Right ventricle myocardium superior (tissue), 1 donor: ENCODE data around the gene DENND2A. TPM values are rescaled to one million over a fixed set of nuclear protein-coding genes. Genes with fewer than 3 reads are reported as not detected.
A peak's percentile ranks its signal among the peaks of the same experiment; 100 is the strongest.
"Not testable (repeated sequence)": the region's sequence is repeated elsewhere in the genome, so short reads cannot be mapped to it uniquely, and the experiment has no call there.

Experiments used
- ATAC-seq: fragments of 200-7000 bp; cut with Tn5 transposase; one replicate; pipeline ENCODE4 v1.9.1; 2020; ENCODE audit warnings: mild to moderate bottlenecking; ENCODE audit not compliant: poor library complexity
- DNase-seq: peaks from one replicate; pipeline ENCODE4 v3.0.0-alpha.2; 2020
- intact Hi-C: fragments of 100-400 bp; cut with DNase I; formaldehyde crosslinking; loops from one replicate; pipeline ENCODE4 v1.11.2; 2022
- total RNA-seq: library from RNA; stranded (reverse); fragmentation: NEBNext Ultra II Directional; extraction: Animal tissue kit (Norgen Biotek cat#: 25700); gene quantifications from one replicate; pipeline ENCODE4 v1.2.1, GENCODE V29; 2021
- donor health status: DM: no; HTN: yes; CAD: no; lungs with severe emphysema.

The DENND2A gene
- total RNA-seq, 1 donor from 2014 or later: 11.6 TPM

DNA sequence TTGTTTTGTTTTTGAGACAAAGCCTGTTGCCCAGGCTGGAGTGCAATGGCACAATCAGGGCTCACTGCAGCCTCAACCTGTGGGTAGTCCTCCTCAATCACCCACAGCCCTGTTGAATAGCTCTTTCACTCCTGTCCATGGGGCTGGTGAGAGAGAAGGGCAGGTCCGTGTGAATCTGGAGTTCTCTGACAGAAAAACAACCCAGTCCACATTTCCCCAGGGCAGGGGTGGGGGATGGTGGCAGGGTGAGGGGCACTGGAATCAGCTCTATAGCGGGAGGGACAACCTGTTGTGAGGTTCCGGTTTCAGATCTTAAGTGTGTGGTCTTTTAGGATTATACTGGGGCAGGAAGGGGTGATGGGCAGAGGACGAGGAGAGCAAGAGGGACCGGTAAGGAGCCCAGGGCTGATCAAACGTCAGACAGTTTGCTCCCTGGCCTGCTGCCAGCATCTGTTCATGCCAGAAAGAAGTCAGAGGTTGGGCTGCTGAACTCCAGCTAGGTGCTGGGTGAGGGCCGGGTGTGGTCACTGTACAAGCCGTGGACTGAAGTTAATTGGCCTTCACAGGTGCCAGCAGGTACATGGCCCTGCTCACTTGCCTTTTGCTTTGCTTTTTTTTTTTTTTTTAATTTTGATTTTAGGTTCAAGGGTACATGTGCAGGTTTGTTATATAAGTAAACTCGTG is 128.2 kb downstream of the DENND2A start:
- intact Hi-C loops: no loop called here
- ATAC-seq: peak; percentile 37
- DNase-seq: peak; percentile 71

DNA sequence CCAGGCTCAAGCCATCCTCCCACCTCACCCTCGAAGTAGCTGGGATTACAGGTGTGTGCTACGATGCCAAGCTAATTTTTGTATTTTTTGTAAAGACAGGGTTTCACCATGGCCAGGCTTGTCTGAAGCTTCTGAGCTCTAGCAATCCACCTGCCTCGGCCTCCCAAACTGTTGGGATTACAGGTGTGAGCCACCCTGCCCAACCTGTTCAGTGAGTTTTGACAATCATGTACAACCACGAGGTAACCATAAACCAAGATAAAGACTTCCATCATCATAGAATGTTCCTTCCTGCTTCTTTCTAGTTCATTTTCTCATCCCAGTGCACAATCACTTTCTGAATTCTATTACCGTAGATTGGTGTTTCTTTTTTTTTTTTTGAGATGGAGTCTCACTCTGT is 130.8 kb downstream of the DENND2A start:
- DNase-seq (no peak), ATAC-seq (no peak)
- intact Hi-C loops: no loop called here

DNA sequence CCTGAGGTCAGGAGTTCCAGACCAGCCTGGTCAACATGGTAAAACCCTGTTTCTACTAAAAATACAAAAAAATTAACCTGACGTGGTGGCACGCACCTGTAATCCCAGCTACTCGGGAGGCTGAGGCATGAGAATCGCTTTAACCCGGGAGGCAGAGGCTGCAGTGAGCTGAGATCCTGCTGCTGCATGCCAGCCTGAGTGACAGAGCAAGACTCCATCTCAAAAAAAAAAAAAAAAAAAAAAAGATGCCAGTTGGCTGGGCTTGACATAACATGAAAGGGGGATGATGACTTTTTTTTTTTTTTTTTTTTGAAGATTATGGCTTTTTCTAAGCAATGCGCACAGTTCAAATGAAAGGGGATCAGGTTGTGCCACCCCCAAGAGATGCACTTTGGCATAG is 133.1 kb downstream of the DENND2A start:
- DNase-seq, intact Hi-C loops: not testable (repeated sequence)
- peak; percentile 22 for ATAC-seq

DNA sequence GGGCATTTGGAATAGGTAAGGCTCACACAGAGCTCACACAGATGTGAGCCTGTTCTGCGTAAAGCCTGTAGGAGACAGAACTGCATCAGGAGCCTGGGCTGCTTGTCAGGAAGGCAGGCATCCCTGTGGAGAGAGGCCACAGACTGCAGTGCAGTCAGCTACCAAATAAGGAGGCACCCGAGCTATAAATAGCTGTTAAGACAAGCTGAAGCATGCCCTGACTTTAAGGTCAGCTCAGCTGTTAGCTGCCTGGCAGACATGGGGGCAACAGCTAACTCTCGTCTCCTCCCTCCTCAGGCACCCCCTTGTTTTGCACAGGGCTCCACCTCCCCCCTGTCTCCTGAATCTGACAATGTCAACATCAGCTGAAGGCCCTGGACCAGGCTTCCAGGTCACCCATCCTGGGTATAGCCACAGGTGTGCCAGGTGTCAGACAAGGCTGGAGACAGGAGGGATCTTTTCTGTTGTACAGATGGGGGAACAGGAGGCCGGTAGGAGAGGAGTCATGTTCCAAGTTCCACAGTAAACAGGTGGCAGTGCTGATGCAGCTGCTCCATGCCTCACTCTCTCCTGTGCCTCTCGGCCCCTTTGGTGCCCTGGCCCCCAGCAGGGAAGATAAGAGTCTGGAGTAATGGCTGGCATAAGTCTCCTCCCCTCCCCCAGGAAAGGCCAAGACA is 133.7 kb downstream of the DENND2A start:
- DNase-seq (peak; percentile 65), ATAC-seq (peak; percentile 94)
- intact Hi-C loops: no loop called here

DNA sequence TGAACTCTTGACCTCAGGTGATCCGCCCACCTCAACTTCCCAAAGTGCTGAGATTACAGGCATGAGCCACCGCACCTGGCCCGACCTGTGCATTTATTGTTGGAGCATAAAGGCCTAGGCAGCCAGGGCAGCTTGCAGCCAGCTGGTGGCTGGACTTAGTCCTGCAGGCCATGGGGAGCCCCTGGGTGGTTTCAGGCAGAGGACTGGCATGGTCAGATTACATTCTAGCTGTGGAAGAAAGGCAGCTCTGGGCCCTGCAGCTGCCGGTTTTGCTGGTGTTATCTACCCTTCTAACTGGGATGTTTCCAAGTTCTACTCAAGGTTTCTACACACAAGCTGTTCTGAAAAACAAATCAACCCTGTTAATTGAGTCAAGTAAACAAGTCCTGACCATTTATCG is 138.6 kb downstream of the DENND2A start:
- intact Hi-C loops: no loop called here
- DNase-seq (no peak), ATAC-seq (no peak)

DNA sequence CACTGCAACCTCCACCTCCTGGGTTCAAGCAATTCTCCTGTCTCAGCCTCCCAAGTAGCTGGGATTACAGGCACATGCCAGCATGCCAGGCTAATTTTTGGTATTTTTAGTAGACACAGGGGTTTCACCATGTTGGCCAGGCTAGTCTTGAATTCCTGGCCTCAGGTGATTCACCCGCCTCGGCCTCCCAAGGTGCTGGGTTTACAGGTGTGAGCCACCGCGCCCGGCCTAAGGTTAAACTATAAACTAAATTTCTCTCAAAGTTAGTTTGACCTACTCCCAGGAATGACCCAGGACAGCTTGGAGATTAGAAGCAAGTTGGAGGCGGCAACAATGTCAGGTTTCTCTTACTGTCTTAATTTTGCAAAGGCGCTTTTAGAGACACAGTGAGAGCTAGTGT is 142.8 kb downstream of the DENND2A start:
- intact Hi-C loops, ATAC-seq, DNase-seq: not testable (repeated sequence)

DNA sequence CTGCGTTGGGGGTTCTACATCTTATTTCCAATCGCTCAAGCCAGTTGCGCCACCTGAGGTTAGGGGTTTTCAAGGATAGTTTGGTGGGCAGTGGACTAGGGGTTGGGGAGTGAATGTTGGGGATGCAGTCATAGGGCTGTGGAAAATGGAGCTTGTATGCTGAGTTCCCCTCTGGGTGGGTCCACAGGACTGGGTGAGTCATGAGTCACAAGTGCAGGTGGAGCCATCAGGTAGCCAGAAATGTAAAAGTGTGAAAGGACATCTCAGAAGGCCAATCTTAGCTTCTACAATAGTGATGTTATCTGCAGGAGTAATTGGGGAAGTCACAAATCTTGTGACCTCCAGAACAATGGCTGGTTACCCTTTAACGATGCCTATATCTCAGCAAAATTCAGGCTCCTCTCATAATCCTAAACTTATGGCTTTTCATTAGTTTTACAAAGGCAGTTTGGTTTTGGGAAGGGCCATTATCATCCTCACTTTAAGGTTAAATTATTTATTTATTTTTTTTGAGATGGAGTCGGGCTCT is 143.3 kb downstream of the DENND2A start:
- intact Hi-C loops: no loop called here
- DNase-seq: no peak
- no peak for ATAC-seq

DNA sequence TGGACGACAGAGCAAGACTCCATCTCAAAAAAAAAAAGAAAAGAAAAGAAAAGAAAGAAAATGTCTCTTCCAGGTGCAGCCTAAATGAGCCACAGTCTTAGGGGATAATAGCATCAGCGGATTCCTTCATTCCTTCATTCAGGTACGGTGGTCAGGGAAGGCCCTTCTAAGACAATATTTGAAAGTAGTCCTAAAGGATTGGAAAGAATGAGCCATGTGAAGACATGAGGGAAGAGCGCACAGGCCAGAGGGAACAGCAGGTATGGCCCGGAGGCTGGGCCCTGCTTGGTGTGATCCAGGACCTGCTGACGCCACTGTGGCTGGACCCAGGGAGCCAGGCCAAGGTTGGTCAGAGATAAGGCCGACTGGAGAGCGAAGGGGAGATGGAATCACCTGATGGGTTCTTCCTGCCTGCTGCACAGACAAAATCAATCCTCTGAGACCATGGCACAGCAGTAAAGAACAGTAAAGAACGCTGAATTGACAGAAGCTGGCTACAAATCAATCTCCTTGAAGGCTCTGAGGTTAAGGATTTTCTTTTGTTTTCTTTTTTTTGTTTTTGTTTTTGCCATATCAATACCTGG is 145.0 kb downstream of the DENND2A start:
- ATAC-seq (no peak), DNase-seq (no peak)
- intact Hi-C loops: no loop called here

DNA sequence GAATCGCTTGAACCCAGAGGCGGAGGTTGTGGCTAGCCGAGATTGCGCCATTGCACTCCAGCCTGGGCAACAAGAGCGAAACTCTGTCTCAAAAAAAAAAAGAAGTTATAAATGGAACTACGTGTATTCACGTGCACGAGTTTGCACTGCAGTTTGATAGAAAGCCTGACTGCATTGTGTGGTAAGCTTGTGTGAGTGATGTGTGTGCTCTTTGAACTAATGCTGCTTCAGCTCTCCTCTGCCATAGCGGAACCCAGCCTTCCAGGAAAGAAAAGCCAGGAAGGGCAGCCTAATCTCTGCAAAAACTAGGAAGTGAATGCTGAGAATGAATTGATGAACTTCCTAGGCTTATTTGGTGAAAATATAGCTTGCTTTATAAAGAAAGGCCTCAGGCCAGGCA is 145.7 kb downstream of the DENND2A start:
- DNase-seq (no peak), ATAC-seq (no peak)
- intact Hi-C loops: no loop called here

DNA sequence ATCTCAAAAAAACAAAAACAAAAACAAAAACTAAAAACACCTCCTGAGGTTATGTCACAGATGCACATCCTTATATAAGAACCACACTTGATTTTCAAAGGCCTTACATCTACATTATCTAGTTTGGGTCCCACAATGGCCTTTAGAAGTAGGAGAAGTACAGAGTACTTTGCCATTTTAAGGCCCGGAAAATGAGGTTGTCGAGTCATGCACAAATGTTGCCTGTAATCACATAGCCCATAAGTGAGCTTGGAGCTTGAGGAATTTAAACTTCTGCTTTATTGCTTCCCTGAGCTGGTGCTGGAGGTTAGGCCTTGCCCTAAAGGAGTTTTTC is 151.6 kb downstream of the DENND2A start:
- ATAC-seq (no peak), DNase-seq (no peak)
- intact Hi-C loops: no loop called here

DNA sequence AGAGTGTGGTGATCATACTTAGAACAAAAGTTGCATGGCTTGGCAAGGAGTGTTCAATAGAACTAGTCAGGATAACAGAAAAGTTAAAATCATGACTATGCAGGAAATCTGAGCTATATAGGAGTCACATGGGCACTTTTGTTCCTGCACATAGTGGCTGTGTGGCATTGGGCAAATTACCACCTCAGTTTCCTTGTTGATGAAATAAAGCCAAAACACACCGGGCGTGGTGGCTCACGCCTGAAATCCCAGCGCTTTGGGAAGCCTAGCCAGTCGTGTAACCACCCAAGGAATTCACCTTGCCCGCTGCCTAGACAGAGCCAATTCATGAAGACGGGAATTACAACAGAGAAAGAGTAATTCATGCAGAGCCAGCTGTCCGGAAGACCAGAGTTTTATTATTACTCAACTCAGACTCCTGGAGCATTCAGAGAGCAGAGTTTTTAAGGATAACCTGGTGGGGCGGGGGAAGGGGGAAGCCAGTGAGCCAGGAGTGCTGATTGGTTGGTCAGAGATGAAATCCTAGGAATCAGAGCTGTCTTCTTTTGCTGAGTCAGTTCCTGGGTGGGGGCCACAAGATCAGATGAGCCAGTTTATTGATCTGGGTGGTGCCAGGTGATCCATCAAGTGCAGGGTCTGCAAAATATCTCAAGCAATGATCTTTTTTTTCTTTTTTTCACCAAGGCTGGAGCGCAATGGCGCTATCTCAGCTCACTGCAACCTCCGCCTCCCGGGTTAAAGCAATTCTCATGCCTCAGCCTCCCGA is 154.9 kb downstream of the DENND2A start:
- no peak for ATAC-seq
- no peak for DNase-seq
- intact Hi-C loops: no loop called here

DNA sequence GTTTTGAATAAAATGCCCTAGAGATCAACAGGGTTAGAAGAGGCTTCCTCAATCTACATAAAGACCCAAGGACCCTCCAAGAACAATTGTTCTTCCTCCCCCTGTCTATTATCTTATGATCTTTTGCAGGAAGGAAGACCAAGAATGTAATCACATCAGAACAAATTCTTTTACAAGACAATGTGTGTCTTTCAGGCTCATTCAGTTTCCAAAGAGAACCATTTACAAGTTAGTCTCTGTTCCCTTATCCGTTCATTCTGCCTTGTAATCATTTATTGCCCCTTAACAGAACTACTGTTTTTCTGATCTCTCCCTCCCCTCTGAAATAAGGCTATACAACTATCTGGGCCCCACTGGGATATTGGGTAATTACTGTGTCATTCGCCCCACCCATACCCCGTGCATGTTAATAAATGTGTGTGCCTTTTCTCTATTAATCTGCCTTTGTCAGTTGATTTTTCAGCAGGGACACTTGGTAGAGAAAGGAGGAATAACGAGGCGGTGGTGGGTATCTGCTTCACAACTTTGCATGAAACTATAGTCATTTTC is 155.6 kb downstream of the DENND2A start:
- DNase-seq: no peak
- intact Hi-C loops: no loop called here
- ATAC-seq: no peak

DNA sequence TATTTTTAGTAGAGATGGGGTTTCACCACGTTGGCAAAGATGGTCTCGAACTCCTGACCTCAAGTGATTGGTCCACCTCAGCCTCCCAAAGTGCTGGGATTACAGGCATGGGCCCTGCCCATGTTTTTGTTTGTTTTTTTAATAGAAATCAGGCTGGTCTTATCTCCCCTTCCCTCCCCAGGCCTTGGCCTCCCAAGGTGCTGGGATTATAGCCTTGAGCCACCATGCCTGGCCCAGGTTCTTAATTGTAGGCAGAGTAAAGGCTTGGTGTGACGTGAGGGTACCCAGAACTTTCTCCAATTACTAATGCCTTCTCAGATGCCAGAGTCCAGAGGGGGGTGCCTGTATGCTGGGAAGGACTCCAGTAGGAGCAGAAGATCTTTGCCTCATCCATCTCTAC is 156.1 kb downstream of the DENND2A start:
- intact Hi-C loops: no loop called here
- ATAC-seq: no peak
- DNase-seq: no peak

DNA sequence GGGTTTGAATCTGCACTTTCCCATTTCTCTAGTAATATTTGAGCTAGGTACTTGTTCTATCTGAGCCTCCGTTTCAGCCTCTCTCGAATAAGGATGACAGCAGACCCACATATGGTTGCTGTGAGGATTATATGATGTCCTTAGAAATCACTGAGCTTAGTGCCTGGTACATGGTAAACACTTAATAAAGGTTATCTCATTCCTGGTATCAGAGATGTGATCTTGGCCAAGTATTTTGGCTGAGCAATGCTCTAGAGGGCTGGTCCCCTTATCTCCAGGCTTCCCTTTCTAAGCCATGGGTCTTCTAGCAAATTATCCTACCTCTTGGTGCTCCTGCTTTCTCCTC is 160.9 kb downstream of the DENND2A start:
- ATAC-seq: no peak
- intact Hi-C loops: loop anchor here (5.0 kb wide), 1 partner anchor 173 kb away; no protein-coding TSS in a partner anchor
- no peak for DNase-seq

DNA sequence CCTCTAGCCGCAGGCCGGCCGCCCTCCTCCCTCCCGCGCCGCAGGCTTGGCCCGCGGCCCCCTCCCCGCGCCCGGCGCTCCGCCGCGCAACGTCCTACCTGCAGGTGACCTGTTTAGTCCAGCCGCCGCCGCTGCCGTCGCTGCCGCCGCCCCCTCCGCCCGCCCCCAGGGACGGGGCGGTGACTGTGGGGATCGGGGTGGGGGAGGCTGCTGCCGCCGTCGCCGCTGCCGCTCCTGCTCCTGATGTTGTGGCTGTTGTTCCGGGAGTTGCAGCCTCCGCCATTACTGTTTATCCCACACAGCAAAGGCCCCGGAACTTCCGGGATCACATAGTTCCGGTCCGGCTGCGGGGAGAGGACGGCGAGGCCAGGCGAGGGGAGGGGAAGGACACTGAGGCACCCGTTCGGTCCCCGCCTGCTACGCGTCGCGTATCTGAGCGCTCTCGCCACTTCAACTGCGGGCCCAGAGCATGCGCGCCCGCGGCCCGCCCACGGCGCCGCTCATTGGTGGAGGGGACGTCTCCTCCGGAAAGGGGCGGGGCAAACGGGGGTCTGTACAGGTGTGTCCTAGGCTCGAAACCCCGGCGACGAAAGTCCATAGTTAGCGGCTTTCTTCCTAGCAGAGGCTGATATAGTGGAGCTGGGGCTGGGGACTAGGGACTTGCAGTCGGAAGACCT is 161.4 kb downstream of the DENND2A start, which contains the start of gene MKRN1:
MKRN1 (minus strand) TSS at position 444 of the 677 bp plus-strand sequence; CDS start at position 283, 161 bp downstream.
- DNase-seq (peak; percentile 97), ATAC-seq (peak; percentile 98)
- intact Hi-C loops: loop anchor here (5.0 kb wide), 1 partner anchor 173 kb away; no protein-coding TSS in a partner anchor

DNA sequence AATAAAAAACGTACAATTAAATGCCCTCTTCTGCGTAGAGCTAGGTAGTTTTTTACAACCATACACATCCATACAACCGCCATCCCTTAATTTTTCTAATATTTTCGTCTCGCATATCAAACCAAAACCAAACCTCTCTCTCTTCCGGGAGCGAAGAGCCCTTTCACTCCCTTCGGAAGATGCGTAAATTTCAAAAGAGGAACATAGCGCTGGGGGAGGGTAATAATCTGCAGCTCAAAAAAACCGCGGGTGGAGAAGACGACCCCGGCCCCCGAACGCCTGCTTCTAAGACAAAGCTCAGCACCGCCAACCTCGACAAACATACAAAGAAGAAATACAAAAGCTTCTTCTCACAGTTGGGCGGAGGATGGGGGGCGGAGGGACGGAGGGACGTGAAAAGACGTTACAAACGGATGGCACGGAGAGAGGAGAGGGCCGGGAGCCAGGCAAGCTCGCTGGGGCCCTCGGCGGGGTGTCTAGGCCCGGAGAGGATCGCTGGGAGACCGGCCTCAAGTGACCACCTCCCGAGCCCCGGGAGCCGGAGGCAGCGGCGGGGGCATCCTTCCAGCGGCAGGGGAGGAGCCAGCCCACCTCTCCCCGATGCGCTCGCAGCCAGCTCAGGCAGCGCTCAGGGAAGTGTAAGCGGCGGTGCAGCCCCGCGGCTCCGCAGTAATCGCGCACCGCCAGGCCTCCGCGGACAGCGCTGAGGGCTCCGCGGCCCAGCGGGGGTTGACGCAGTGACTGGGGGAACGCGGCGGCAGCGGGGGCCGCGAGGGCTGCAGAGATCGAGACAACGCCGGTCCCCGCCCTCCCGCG is 162.2 kb downstream of the DENND2A start:
- DNase-seq: peak; percentile 50
- ATAC-seq: peak; percentile 32
- intact Hi-C loops: loop anchor here (5.0 kb wide), 1 partner anchor 174 kb away; no protein-coding TSS in a partner anchor

DNA sequence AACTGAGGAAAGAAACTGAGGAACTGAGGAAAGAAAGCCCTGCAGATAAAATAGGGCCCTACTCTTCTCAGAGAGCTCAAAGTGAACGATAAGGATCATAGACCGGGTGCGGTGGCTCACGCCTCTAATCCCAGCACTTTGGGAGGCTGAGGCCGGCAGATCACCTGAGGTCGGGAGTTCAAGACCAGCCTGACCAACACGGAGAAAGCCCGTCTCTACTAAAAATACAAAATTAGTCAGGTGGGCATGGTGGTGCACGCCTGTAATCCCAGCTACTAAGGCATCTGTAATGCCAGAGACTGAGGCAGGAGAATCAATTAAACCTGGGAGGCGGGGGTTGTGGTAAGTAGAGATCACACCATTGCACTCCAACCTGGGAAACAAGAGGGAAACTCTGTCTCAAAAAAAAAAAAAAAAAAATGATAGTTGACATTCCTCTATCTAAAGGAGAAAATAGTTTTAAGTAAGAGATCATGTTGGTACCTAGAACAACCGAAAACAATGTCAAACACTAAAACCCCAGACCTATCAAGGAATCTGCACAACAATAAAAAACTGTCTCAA is 163.8 kb downstream of the DENND2A start:
- no peak for DNase-seq

More for the DNA sequence above, 163.8 kb downstream of the DENND2A start:
- intact Hi-C loops: loop anchor here (5.0 kb wide), 1 partner anchor 176 kb away; no protein-coding TSS in a partner anchor
- no peak for ATAC-seq
